GM12874 (cell line): Measurements from ENCODE around the gene SMTN.

Source experiments
- TF ChIP-seq, protein P1 (sequence below): IDR thresholded peaks from 2 replicates; pipeline ENCODE4 v1.5.1; 2011; ENCODE audit warnings: low read depth, mild to moderate bottlenecking, control low read depth, low read length, moderate library complexity; ENCODE audit not compliant: insufficient read depth

SMTN gene

DNA sequence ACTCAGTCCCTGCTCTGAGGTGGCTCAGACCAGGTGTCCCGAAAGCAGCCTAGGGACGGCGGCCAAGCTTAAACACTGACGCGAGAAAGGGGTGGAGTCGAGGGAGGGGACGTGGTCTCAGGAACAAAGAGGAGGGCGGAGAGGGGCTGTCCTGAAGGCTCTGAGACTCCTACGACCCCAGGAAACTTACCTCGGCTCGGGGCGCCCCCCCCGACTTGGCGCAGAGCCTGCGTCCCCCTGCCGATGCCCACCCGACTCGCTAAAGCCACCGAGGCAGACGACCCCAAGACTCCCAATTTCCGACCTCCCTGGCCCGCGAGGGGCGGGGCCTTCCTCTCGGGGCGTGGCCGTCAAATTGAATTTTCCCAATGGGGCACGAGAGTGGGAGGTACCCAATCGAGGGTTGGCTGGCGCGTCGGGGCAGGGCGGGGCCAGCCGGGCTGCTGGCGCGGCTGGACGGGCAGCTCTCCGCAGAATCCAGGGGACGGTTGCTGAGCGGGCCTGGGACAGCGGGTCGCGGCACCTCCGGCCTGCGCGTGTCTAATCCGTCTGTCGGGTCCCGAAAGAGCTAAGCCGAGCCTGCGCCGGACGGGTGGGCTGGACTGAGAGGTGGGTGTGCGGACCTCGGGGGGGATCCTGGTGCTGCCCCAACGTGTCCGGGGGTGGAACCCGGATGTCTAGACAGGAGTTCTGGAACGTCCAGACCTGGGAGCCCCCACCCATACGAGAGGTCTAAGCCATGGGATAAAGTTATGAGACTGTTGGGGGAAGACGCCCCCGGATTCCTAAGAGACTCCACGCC lies at the start of gene SMTN:
Gene SMTN, plus strand, starts transcription at position 471 of the 802 bp plus-strand sequence. CDS start 1,941 bp downstream, outside the sequence.
- TF ChIP-seq, protein P1, sequence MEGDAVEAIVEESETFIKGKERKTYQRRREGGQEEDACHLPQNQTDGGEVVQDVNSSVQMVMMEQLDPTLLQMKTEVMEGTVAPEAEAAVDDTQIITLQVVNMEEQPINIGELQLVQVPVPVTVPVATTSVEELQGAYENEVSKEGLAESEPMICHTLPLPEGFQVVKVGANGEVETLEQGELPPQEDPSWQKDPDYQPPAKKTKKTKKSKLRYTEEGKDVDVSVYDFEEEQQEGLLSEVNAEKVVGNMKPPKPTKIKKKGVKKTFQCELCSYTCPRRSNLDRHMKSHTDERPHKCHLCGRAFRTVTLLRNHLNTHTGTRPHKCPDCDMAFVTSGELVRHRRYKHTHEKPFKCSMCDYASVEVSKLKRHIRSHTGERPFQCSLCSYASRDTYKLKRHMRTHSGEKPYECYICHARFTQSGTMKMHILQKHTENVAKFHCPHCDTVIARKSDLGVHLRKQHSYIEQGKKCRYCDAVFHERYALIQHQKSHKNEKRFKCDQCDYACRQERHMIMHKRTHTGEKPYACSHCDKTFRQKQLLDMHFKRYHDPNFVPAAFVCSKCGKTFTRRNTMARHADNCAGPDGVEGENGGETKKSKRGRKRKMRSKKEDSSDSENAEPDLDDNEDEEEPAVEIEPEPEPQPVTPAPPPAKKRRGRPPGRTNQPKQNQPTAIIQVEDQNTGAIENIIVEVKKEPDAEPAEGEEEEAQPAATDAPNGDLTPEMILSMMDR: 0 out of 2 replicates have a peak, but pooled peaks have one; percentile 5

DNA sequence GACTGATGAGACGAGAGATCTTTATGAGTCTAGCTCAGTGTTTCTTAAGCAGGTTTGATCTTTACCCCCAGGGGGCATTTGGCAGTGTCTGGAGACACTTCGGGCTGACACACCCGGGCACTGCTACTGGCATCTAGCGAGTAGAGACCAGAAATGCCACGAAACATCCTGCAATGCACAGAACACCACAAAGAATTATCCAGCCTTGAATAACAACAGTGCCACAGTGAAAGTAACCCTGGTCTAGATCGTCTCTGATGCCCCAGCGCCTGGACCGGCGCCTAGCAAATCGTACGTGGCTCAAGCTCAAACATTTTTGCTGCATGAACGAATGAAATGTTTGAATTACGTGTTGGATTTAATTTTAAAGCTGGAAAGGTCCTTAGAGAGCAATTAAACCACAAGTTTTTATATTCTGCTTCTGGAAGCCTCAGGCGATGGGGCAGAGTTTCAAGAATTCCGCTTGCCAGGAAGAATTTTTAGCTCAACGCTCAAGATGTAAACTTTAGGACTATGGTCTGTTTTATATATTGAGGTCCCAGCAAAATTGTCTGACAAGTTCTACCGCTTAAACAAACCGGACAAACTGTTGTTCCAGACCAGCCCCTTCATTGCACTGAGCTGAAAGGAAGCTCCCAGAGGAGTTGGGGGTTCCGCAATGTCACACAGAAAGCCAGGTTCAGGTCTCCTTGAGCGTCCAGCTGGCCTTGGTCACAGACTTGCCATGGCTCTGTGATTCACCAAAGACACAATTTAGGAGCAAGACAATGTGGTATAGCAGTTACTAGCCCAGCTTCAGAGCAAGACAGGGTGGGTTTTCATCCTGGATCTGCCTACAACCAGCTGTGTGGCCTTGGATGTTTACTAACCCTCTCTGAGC lies 44.2 kb upstream of the SMTN start:
- TF ChIP-seq, protein P1: no peak

DNA sequence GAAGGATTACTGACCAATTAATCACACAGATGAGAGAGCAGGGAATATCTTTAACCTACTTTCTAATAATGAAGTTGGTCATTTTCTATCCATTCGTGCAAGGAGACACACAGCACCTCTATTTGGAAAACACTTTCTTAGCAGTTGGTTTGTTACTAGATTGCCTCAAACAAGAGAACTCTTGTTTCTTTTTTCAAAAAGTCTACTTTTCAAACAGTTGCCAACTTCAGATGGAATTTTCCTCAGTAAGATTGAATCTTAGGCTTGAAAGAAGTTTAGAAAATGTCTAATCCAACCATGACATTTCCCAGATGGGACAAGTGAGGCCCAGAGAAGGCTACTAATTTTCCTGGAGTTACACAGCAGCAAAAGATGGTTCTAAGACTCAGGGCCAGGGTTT lies 42.4 kb upstream of the SMTN start:
- TF ChIP-seq, protein P1: no peak

DNA sequence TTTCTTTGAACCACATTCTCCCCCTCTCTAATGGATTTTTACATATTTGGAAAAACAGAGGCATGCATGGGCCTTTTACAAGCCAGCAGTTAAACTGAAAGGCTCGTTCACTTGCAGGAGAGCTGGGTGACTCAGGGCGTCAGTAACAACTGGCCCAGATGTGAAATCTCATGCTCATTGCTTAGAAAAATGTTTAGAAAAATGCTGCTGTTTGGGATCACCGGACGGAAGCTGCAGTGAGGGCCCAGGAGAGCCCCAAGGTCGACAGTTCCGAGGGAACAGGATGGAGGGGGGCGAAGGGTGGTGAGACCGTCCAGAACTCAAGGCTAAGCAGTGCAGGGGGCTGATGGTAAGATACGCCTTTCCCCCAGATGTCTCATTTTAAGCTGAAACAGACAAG lies 41.7 kb upstream of the SMTN start:
- TF ChIP-seq, protein P1: no peak

DNA sequence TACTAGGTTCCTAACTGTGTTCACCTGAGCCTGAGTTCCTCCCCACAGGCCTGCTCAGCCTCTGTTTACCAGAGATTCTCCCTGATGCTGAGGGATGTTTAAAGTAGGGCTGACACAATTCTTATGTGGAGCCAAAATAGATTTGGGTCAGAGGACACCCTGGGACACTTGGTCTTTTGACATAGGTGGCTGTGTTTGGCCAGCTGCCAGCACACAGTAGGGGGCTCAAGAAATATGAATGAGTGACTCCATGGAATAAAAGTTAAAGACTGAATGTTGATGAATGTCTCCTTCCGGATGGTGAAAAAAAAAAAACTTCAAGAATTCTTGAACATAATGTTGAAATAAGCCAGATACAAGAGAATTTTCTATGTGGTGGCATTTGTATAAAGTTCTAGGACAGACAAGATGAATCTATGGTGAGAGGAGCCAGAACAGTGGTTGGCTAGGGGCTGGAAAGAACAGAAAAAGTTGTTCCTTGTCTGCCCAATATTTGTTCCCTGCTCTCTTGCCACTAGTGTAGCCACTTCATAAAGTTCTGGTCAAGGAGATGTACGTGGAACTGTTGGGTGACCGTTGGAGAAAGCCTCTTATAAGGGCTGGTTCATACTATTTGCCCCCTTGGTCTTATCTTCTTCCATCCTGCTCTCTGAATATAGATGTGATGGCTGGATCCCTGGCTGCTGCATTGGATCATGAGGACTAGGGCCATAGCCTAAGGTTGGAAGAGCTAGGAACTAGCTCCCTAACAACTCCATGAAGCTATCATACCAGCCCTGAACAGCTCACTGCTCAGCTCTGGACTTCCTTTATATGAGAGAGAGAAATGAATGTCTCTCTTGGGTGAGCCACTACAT lies 40.3 kb upstream of the SMTN start:
- TF ChIP-seq, protein P1: no peak

DNA sequence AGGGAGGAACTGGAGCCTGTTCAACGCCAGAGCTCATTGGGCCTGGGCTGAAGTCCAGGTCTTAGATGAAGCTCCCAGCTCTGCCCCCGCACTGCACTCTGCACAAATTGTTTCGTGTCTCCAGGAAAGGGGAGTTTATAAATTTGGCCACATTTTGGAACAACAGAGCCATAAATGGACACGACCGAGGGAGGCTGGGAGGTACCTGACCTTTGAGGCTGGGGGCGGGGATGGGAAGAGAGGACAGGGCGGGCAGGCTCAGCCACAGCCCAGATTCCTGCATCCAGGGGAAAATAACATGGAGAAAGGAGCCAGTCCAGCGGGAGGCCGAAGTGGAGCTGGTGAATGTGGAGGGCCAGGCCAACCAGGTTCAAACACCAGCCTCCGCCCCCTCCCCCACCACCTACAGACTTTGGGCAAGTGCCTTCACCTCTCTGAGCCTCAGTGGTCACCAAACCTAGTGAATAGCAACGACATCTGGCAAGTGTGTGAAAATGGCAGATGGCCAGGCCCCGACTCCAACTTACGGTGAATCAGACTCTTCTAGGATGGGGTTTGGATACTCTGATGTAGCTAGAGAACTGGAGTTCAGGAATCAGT lies 36.8 kb upstream of the SMTN start:
- TF ChIP-seq, protein P1: no peak
